ENCODE data around the gene VAC14.

DNA sequence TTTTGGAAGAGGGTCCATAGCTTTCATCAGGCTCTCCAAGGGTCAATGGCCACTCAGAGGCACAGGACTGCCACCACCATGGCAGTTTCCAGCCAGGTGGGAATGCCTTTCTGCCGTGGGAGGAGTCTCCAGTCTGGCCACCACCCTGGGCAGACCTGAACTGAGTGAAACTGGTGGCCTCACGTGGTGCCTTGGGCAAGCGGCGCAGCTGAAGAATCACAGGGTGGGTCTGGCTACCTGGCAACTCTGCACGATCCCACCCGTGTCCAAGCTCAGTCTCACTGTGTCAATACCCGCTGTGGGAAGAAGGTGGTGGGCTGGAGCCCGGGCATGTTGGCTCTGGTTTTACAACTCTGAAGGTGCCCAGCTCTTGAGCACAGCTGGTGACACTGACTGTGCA lies 31.8 kb downstream of the VAC14 start:
- no peak for TF ChIP-seq POLR2A (IDR thresholded peaks at IDR 0.05)
- TF ChIP-seq, protein P1, sequence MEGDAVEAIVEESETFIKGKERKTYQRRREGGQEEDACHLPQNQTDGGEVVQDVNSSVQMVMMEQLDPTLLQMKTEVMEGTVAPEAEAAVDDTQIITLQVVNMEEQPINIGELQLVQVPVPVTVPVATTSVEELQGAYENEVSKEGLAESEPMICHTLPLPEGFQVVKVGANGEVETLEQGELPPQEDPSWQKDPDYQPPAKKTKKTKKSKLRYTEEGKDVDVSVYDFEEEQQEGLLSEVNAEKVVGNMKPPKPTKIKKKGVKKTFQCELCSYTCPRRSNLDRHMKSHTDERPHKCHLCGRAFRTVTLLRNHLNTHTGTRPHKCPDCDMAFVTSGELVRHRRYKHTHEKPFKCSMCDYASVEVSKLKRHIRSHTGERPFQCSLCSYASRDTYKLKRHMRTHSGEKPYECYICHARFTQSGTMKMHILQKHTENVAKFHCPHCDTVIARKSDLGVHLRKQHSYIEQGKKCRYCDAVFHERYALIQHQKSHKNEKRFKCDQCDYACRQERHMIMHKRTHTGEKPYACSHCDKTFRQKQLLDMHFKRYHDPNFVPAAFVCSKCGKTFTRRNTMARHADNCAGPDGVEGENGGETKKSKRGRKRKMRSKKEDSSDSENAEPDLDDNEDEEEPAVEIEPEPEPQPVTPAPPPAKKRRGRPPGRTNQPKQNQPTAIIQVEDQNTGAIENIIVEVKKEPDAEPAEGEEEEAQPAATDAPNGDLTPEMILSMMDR (IDR thresholded peaks at IDR 0.05) = no peak
